NCI-H2029 treated with DMSO at 0.1 percent for 48 hours (cell line): ENCODE results near the gene PCDH10.
"Not testable (repeated sequence)": the region's sequence is repeated elsewhere in the genome, so short reads cannot be mapped to it uniquely, and the experiment has no call there.

Experiments used
- DNase-seq: peaks from one replicate; lab custom pipeline; 2025; lab: John Stamatoyannopoulos, UW

PCDH10 gene

GRCh38 chr4:133150486-133151340 lies 1.6 kb downstream of the PCDH10 start:
- no peak for DNase-seq

GRCh38 chr4:133151341-133151690 lies 2.2 kb downstream of the PCDH10 start:
- no peak for DNase-seq

DNA sequence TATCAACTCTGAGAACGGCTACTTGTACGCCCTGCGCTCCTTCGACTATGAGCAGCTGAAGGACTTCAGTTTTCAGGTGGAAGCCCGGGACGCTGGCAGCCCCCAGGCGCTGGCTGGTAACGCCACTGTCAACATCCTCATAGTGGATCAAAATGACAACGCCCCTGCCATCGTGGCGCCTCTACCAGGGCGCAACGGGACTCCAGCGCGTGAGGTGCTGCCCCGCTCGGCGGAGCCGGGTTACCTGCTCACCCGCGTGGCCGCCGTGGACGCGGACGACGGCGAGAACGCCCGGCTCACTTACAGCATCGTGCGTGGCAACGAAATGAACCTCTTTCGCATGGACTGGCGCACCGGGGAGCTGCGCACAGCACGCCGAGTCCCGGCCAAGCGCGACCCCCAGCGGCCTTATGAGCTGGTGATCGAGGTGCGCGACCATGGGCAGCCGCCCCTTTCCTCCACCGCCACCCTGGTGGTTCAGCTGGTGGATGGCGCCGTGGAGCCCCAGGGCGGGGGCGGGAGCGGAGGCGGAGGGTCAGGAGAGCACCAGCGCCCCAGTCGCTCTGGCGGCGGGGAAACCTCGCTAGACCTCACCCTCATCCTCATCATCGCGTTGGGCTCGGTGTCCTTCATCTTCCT lies 2.7 kb downstream of the PCDH10 start:
- no peak for DNase-seq

GRCh38 chr4:133152330-133152821 lies 3.3 kb downstream of the PCDH10 start:
- no peak for DNase-seq

GRCh38 chr4:133152831-133153481 lies 3.9 kb downstream of the PCDH10 start:
- no peak for DNase-seq

DNA sequence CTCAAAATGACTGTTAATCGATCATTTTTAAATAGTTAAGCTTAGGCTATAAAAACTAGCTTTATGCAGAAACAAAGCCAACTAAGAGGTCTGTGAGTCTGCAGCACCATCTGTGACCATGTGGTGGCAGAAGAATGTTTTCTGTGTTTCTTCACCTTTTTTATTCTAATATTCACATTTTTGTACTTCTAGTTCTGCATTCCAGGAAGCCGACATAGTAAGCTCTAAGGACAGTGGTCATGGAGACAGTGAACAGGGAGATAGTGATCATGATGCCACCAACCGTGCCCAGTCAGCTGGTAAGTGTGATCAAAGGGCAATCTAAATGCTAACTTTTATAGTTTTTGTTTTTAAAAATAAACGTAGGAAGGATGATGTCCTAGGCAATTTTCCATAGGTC lies 5.6 kb downstream of the PCDH10 start:
- no peak for DNase-seq

GRCh38 chr4:133156096-133156495 lies 7.0 kb downstream of the PCDH10 start:
- DNase-seq: no peak

DNA sequence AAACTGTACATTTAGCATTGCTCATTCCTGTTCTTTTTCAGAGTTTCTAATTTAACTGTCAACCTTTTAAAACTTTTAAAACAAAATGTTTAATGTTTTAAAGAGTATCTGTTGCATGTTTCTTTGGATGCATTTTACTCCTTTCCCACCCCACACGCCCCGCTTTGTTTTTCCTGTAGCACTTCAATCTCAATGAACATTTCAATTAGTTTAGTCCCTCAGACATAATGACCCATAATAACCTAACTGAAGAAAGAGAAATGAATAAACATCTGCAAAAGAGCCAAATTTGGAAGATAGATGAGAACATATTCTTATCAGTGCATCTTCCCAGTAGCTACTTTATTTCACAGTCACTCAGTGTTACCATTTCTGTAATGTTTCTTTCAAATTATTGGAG lies 7.5 kb downstream of the PCDH10 start:
- no peak for DNase-seq

DNA sequence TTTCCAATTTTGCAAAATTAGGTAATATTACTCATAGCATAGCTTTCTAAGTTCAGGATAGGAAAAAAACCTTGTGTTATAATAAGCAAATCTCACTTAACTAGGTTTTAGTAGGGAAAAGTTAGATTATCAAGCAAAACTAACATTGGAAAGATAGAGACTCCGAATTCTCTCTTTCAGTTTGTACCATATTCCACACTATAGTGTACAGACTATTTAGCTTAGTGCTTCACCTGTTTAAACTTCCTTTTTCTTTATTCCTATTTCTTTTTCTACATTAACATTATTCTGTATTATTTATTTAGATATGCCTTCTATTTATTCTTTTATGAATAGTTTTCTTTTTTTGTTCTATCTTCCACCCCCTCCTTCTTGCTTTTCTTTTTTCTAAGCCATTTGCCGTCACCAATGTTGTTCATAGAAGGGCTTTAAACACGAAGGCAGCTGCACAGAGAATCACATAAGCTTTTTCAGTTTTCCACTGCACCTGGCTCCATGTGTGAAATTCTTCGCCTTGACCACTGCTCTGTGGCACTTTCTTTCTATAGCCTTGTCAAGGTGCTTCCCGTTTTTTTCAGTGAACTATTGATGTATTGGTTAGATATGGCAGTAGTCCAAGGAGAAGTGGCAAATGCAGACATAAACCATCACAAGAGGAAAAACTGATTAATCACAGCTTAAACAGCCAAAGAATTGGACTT lies 8.5 kb downstream of the PCDH10 start:
- no peak for DNase-seq

GRCh38 chr4:133160853-133161252 lies 11.8 kb downstream of the PCDH10 start:
- DNase-seq: no peak

DNA sequence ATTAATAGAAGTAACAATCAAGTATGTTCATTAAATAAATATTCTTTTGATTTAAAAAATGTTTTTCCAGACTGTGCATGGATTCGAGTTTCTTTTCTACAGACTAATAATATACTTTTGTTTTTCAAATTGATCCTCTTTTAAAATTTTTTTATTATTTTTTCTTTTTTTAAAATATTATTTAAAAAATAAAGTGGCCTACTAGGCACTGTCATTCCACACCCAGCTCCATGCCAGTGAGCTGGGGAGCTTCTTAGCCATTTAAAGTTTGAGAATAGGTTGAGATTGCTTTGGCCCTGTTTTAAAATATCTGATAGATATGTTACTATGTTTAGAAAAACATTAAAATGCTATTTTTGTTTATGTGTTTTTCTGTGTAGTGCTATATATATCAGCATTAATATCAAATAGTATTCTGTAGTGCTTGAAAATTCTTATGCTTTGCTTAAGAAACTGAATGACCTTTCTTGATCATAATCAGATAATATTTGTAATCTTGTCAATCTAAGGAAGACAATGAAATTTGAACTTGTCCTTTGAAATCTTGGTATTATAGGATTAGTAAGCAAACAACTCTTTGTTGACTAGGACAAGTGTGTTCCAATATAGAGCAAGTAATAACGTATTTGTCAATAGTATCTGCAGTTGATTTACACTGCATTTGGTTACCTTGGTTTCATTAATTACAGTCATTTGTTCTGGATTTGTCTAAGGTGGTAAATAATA lies 12.6 kb downstream of the PCDH10 start:
- no peak for DNase-seq

DNA sequence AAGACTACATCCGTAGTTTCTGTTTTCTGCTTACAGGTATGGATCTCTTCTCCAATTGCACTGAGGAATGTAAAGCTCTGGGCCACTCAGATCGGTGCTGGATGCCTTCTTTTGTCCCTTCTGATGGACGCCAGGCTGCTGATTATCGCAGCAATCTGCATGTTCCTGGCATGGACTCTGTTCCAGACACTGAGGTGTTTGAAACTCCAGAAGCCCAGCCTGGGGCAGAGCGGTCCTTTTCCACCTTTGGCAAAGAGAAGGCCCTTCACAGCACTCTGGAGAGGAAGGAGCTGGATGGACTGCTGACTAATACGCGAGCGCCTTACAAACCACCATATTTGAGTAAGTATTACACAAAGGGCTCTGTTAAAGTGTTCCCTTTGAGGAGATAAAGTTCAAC lies 13.8 kb downstream of the PCDH10 start:
- no peak for DNase-seq

- no peak for DNase-seq
Measured at GRCh38 chr4:133178956-133179355, 29.9 kb downstream of the PCDH10 start.

GRCh38 chr4:133186210-133186609 lies 37.1 kb downstream of the PCDH10 start:
- no peak for DNase-seq

DNA sequence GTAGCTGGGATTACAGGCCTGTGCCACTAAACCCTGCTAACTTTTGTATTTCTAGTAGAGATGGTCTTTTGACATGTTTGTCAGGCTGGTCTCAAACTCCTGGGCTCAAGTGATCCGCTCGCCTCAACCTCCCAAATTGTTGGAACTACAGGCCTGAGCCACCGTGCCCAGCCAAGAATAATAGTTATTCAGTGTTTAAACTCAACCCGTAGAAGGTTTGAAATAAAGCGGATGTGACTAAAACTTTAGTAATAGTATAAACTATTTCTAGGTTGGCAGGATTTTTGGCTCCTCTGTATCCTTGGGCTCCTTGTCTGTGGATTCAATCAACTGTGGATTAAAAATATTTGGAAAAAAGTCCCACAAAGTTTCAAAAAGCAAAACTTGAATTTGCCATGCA lies 37.8 kb downstream of the PCDH10 start:
- no peak for DNase-seq

DNA sequence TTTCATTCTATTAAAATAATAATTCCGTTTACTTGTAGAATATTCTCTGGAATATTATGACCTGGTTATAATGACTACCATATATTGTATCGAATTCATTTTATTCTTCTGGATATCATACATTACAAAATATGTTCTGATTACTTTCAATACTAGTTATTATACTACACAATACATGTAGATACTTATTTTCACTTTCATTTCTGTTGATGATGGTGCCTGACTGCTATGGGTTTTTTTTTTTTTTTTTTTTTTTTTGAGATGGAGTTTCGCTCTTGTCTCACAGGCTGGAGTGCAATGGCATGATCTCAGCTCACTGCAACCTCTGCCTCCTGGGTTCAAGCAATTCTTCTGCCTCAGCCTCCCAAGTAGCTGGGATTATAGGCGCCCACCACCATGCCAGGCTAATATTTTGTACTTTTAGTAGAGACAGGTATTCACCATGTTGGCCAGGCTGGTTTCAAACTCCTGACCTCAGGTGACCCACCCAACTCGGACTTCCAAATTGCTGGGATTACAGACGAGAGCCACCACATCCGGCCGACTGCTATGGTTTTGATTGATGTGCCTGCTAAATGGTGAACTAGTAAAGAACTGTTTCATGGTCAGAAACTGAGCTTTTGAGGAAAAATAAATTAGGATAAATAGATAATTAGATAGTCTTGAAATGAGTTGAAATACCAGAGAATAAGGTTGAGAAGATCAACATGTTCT lies 39.5 kb downstream of the PCDH10 start:
- DNase-seq: no peak

DNA sequence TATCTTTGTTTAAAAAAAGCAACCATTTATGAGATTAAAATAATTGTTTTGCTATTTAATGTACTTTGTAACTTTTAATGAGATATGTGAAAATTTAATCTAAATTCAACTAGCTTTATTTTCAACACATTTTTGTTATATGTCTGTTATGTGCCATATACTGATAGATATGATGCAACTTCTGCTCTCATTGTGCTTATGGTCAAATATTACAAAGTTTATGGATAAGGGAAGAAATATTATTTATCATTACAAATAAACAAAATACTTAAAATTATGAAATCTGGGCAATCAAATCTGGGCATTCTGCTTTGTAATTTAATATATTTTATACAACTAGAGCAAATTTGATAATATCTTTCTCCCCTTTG lies 40.0 kb downstream of the PCDH10 start:
- DNase-seq: no peak

- no peak for DNase-seq
Measured at GRCh38 chr4:133190098-133190497, 41.0 kb downstream of the PCDH10 start.

DNA sequence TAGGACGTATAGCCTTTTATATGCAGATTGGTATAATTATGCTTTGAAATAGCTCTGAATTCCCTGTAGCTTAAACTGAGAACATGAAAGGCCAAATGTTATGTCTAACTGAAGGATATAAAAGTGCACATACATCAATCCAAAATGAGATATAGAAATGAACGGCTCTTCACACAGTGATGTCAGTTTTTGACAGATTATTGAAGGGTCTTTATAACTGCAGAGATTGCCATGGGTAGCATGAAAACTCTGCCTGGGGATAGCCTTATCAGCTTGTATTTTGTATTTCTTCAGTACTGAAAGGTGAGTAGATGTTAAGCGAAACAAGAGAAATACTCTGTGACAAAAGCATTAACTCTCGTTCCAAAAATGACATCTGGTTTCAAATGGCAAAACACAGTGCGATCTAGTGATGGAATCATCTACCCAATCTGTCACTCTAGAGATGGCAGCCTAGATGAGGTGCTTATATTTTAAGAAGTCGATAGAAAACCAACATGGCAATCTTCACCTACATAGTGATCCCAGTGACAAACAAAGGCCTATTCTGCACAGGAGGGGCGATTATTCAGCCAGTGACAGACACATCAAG lies 59.7 kb downstream of the PCDH10 start:
- DNase-seq: no peak

DNA sequence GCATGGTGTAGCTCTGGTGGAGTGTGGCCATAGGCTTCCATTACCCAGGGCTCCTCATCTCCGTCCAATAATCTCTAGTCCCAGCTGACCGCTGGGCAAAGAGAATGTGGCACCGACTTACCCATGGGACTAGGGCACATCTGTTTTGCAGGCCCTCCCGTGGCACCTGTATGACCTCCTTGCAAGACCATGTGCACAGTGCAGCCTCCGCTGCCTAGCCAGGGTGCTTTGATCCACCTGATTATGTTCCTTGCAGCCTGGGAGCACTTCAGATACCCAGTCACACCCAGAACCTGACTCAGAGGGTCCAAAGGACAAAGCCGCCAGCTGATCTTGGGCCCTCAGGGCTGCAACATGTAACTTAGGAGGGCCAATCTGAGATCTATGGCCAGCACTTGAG lies 84.8 kb downstream of the PCDH10 start:
- DNase-seq: no peak

- DNase-seq: not testable (repeated sequence)
Measured at GRCh38 chr4:133240451-133240850, 91.4 kb downstream of the PCDH10 start.
